GM03348 (cell line): Measurements from ENCODE around the gene ZNF74.
A peak's percentile ranks its signal among the peaks of the same experiment; 100 is the strongest.
"Not testable (repeated sequence)": the region's sequence is repeated elsewhere in the genome, so short reads cannot be mapped to it uniquely, and the experiment has no call there.

ENCODE experiments used
- DNase-seq: peaks from one replicate; pipeline ENCODE4 v3.0.0; 2012; ENCODE audit warnings: low spot score

Gene ZNF74

DNA sequence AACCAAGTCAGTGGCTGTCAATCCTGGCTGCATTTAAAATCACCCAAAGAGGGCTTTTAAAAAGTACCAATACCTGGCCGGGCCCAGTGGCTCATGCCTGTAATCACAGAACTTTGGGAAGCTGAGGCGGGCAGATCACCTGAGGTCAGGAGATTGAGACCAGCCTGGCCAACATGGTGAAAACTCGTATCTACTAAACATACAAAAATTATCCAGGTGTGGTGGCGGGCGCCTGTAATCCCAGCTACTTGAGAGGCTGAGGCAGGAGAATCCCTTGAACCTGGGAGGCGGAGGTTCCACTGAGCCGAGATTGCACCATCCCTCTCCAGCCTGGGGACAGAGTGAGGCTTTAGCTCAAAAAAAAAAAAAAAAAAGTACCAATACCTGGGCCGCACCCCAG is 17.7 kb upstream of the ZNF74 start:
- DNase-seq: not testable (repeated sequence)

GRCh38 chr22:20376983-20377382 is 17.0 kb upstream of the ZNF74 start:
- DNase-seq: not testable (repeated sequence)

GRCh38 chr22:20378110-20378509 is 15.8 kb upstream of the ZNF74 start:
- DNase-seq: no peak

- not testable (repeated sequence) for DNase-seq
Measured at GRCh38 chr22:20378684-20379083, 15.3 kb upstream of the ZNF74 start.

GRCh38 chr22:20380486-20380885 is 13.5 kb upstream of the ZNF74 start:
- DNase-seq: no peak

- no peak for DNase-seq
Measured at GRCh38 chr22:20383538-20383937, 10.4 kb upstream of the ZNF74 start.

DNA sequence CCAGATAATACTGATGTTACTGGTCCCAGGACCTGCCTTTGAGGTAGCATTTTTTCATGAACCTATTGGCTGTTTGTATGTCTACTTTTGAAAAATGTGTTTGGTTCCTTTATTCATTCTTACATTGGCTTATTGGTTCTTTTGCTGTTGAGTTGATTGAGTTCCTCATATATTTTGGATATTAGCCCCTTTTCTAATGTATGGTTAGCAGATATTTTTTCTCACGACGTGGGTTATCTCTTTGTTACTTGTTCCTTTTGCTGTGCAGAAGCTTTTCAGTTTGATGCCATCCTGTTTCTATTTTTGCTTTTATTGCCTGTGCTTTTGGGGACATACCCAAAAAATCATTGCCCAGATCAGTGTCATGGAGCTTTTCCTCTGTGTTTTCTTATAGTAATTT is 9.8 kb upstream of the ZNF74 start:
- no peak for DNase-seq

GRCh38 chr22:20384865-20385264 is 9.1 kb upstream of the ZNF74 start:
- DNase-seq: no peak

GRCh38 chr22:20386336-20386735 is 7.6 kb upstream of the ZNF74 start:
- no peak for DNase-seq

DNA sequence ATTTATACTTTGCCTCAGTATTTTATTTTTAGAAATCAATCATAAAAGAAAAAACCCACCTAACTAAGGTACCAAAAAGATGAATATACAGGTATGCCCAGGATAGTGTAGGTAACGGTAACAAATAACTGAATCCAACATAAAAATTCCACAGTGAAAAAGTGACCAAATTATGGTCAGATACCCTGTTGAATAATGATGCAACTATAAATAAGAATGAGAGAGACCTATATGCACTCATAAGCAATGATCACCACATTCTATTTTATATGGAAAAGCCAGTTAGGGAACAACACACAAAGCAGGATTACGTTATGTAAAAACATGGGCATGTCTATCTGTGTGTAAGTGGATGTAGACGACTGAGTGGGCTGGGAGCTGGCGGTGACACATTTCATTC is 7.0 kb upstream of the ZNF74 start:
- no peak for DNase-seq

DNA sequence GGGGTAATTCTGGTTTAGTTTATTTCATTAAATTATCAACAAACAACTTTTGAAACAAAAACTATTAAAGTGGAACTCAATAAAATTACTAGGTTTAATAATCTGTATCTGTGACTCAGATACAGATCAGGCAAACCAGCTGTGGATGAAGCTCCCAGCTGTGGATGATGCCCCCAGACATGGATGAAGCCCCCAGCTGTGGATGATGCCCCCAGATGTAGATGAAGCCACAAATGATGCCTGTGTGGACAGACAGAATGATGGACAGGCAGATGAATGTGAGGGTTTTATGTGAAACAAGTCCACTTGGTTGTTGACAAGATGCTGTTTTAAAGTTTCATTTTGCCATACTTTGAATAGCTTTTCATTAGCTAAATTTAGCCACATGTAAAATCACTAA is 5.8 kb upstream of the ZNF74 start:
- DNase-seq: no peak

DNA sequence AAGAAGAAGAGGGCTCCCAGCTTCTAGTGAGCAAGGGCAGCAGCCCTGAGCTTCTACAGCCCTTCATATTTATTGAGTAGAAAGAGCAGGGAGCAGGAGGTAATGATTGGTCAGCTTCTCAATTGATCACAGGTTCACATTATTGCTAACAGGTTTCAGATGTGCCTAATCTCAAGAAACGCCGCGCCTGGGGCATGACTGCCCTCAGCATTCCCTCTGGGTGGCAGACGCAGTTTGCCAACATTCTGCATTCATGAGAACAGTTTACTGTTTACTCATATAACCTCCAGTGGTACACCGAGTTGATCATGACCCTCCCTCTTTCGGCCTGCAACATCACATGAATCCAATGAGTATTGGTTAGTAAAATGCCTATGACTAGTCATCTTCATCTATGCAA is 4.7 kb upstream of the ZNF74 start:
- DNase-seq: no peak

DNA sequence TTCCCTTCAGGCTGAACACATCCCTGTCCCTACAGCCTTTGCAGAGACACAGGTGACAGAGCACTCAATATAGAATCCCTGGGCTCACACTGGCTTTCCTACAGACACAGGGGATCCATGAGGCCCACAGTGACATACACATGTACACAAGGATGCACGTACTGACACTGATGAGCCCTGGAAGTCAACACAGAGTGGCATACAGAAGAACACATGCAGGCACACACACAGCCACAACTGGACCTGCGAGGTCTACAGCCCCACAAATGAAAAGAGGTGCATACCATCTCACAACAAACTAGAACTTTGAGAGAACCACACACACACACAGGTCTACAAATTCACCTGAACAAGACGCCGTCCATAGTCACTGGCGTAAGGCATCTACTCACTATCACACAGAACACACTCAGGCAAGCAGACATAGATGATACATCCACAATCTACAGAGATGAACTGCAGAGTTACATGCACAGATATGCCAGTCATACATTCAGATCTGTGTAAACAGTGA is 3.5 kb upstream of the ZNF74 start:
- no peak for DNase-seq

DNA sequence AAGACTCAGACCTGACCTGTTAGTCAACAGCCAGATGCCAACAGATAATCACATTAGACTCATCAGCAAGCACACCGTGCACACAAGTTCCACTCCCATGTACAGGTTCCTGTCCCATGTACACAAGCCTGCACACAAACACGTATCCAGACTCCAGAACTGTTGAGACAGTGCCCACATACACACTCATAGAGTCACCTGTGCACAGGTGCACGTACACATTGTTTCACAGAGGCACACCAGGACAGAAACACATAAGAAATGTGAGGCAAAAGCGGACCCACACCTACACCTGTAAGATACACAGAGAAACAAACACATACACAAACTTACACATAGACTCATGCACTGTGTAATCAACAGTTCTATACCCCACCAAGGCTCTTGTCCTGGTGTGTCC is 2.7 kb upstream of the ZNF74 start:
- DNase-seq: no peak

- DNase-seq: not testable (repeated sequence)
Measured at GRCh38 chr22:20392365-20392881, 1.5 kb upstream of the ZNF74 start.

DNA sequence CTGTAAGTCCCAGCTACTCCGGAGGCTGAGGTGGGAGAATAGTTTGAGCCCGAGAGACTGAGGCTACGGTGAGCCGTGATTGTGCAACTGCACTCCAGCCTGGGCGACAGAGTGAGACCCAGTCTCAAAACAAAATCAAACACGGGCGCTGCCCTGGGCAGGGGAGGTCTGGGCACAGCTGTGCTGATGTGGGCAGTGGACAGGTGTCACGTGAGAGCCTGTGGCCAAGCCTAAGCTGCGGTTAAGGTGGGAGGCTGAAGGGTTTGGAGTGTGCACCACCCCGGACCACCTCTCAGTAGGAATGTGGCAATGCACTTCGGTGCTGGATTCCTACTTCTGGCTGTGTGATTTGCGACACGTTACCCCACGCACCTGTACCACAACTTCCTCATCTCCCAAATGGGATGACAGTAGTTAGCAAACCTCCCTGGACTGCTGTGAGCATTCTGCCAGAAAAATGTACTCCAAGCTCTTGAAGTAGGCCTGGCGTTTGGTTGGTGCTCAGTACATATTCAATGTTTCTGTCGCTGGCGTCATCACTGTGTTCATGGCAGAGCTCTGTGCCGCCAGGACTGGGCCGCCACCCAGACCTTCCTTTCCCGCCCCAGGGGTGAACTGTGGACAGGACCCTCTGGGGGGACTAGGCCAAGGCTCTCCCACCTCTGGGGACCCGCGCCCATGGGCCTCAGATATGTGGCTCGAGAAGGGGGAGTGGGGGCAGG is 807 bp upstream of the ZNF74 start:
- DNase-seq: no peak

GRCh38 chr22:20395181-20395906 is 1.4 kb downstream of the ZNF74 start:
- DNase-seq: no peak

DNA sequence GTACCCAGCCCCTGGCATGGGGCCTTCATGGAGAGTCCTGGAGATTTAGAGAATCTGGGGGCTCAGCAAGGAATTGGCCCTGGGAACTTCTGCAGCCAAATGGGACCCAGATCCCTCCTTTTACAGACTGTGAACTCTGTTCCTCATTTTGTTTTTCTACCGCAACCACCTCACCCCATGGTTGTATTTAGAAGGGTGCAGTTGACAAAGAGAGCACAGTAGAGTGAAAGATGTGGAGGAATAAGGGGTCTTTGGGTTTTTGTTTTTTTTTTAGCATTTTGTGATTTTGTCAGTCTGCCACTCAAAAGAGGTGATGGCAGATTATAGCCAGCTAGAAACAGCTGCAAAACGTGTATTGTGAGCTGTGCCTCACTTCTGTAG is 1.9 kb downstream of the ZNF74 start:
- no peak for DNase-seq

GRCh38 chr22:20396639-20397038 is 2.7 kb downstream of the ZNF74 start:
- peak; percentile 44 for DNase-seq

- DNase-seq: no peak
Measured at GRCh38 chr22:20397498-20397897, 3.5 kb downstream of the ZNF74 start.

- DNase-seq: no peak
Measured at GRCh38 chr22:20398420-20398819, 4.5 kb downstream of the ZNF74 start.

DNA sequence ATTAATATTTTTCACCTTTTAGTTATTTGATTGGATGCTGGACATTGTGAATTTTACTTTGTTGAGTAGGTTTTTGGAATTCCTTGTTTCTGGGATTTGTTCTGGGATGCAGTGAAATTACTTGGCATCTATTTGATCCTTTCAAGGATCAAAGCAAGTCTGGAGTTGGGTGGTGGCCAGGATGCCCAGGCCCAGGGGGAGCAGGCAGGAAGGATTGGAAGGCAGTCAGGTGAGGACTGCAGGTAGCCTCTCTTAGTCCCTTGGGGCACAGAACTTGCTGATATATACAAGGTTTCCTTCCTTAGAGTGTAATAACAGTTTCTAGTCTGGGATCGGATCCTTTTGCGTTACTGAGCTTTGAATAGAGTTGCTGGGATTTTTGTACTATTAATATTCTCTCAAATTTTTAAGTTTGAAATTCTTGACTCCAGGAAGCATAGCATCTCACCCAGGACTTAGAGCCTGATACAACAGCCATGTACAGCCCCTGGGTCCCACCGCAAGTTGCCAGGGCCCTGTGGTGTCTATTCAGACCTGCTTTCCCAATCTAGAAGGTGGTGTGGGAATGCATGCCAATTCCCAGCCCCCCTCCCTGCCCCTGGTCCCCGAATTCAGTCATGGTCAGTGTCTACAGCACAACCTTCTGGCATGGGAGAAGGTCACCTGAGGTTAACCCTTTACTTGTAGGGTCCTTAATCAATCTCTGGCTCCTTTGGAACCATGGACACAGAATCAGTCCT is 6.1 kb downstream of the ZNF74 start:
- no peak for DNase-seq
